HEK293 (cell line): ENCODE data around the gene WDR77.

Source experiments
- CTCF ChIA-PET: fragments of 350-600 bp; formaldehyde crosslinking; extraction: SDS; loops from one replicate; lab custom pipeline; 2021; ENCODE audit warnings: antibody characterized with exemption; lab: Yijun Ruan, JAX
- POLR2A ChIA-PET: fragments of 300-600 bp; formaldehyde crosslinking; extraction: SDS; loops from one replicate; lab custom pipeline; 2020; ENCODE audit warnings: antibody characterized with exemption, inconsistent platforms; lab: Yijun Ruan, JAX
- H3K27ac ChIP-seq: fragments of 200-500 bp; sonication (Bioruptor generic); 2 replicates; pipeline ENCODE4 v1.5.1; 2014; ENCODE audit warnings: low read depth, low read length, control low read depth, inconsistent platforms; ENCODE audit errors: extremely low read depth
- H3K36me3 ChIP-seq, 2 experiments: fragments of 200-500 bp in 1 of 2; sonication (Bioruptor generic) in 1 of 2; 1 replicate in 1 of 2; 2 replicates in 1 of 2; pipeline ENCODE4 v1.5.1; 2014 to 2017; ENCODE audit warnings: inconsistent platforms in 2 of 2, low read length in 2 of 2; ENCODE audit not compliant: control insufficient read depth in 2 of 2, insufficient read depth in 1 of 2
- H3K4me1 ChIP-seq: fragments of 200-500 bp; sonication (Bioruptor generic); 2 replicates; pipeline ENCODE4 v1.5.1; 2014; ENCODE audit warnings: mild to moderate bottlenecking, low read length, inconsistent platforms; ENCODE audit not compliant: control insufficient read depth, insufficient read depth
- H3K4me3 ChIP-seq: 2 replicates; pipeline ENCODE4 v1.5.1; 2011; ENCODE audit warnings: low read depth, mild to moderate bottlenecking, control low read depth, low read length, moderate library complexity
- H3K9me3 ChIP-seq: fragments of 200-500 bp; sonication (Bioruptor generic); 2 replicates; pipeline ENCODE4 v1.5.1; 2014; ENCODE audit warnings: low read depth, low read length, inconsistent platforms; ENCODE audit not compliant: control insufficient read depth, insufficient read depth
- GLI2 ChIP-seq: fragments of 450-650 bp; formaldehyde crosslinking; IDR thresholded peaks from 2 replicates; pipeline ENCODE4; 2017; ENCODE audit warnings: missing biosample characterization, missing genetic modification characterization, low read depth, borderline replicate concordance
- HOXD13 ChIP-seq: sonication (generic); formaldehyde crosslinking; IDR thresholded peaks from 2 replicates; pipeline ENCODE4 v1.8.0; 2022; ENCODE audit warnings: missing genetic modification reagents, borderline replicate concordance
- MEIS1 ChIP-seq: sonication (generic); formaldehyde crosslinking; IDR thresholded peaks from 2 replicates; pipeline ENCODE4 v1.8.1; 2022; ENCODE audit warnings: missing genetic modification reagents, mild to moderate bottlenecking, borderline replicate concordance
- OSR2 ChIP-seq: fragments of 450-650 bp; formaldehyde crosslinking; IDR thresholded peaks from 2 replicates; pipeline ENCODE4 v1.5.1; 2016; ENCODE audit warnings: missing biosample characterization, missing genetic modification characterization
- ZNF114 ChIP-seq: fragments of 450-650 bp; formaldehyde crosslinking; IDR thresholded peaks from 2 replicates; pipeline ENCODE4 v1.5.0; 2017; ENCODE audit warnings: missing biosample characterization, missing genetic modification characterization
- ZNF157 ChIP-seq: fragments of 450-650 bp; formaldehyde crosslinking; IDR thresholded peaks from 2 replicates; pipeline ENCODE4 v1.5.1; 2016; ENCODE audit warnings: missing biosample characterization, missing genetic modification characterization
- ZNF19 ChIP-seq: fragments of 450-650 bp; formaldehyde crosslinking; IDR thresholded peaks from 2 replicates; pipeline ENCODE4; 2016; ENCODE audit warnings: missing biosample characterization, missing genetic modification characterization, low read depth
- ZNF394 ChIP-seq: fragments of 450-650 bp; formaldehyde crosslinking; IDR thresholded peaks from 2 replicates; pipeline ENCODE4 v1.5.1; 2016; ENCODE audit warnings: missing biosample characterization, missing genetic modification characterization, mild to moderate bottlenecking, moderate library complexity, borderline replicate concordance
- ZNF473 ChIP-seq: fragments of 450-650 bp; formaldehyde crosslinking; IDR thresholded peaks from 2 replicates; pipeline ENCODE4 v1.5.1; 2017; ENCODE audit warnings: missing biosample characterization, missing genetic modification characterization
- ZNF510 ChIP-seq: fragments of 450-650 bp; formaldehyde crosslinking; IDR thresholded peaks from 2 replicates; pipeline ENCODE4 v1.5.1; 2018; ENCODE audit warnings: mild to moderate bottlenecking, missing genetic modification characterization, missing biosample characterization; ENCODE audit not compliant: insufficient replicate concordance
- ZNF529 ChIP-seq: fragments of 450-650 bp; formaldehyde crosslinking; IDR thresholded peaks from 2 replicates; pipeline ENCODE4 v1.5.1; 2017; ENCODE audit warnings: missing genetic modification characterization, missing biosample characterization; ENCODE audit not compliant: insufficient replicate concordance
- ZNF530 ChIP-seq: fragments of 450-650 bp; formaldehyde crosslinking; IDR thresholded peaks from 2 replicates; pipeline ENCODE4 v1.5.1; 2016; ENCODE audit warnings: low read depth, missing biosample characterization, missing genetic modification characterization
- ZNF555 ChIP-seq: fragments of 450-650 bp; formaldehyde crosslinking; conservative IDR thresholded peaks from 2 replicates; pipeline ENCODE4 v1.5.1; 2017; ENCODE audit warnings: missing biosample characterization, mild to moderate bottlenecking, missing genetic modification characterization, inconsistent platforms
- ZNF629 ChIP-seq: fragments of 450-650 bp; formaldehyde crosslinking; IDR thresholded peaks from 2 replicates; pipeline ENCODE4 v1.5.1; 2017; ENCODE audit warnings: missing biosample characterization, missing genetic modification characterization
- ZNF776 ChIP-seq: fragments of 450-650 bp; formaldehyde crosslinking; IDR thresholded peaks from 2 replicates; pipeline ENCODE4 v1.5.0; 2017; ENCODE audit warnings: missing biosample characterization, missing genetic modification characterization, borderline replicate concordance
- ZNF830 ChIP-seq: fragments of 450-650 bp; IDR thresholded peaks from 2 replicates; pipeline ENCODE4 v1.5.0; 2018; ENCODE audit warnings: missing biosample characterization, missing genetic modification characterization, low read depth, mild to moderate bottlenecking, moderate library complexity
- TF ChIP-seq, protein P1 (sequence below): sonication (generic); formaldehyde crosslinking; IDR thresholded peaks from 2 replicates; pipeline ENCODE4 v1.8.1; 2022; ENCODE audit warnings: mild to moderate bottlenecking, moderate library complexity, missing genetic modification reagents
- TF ChIP-seq, protein P2 (sequence below): fragments of 450-650 bp; formaldehyde crosslinking; IDR thresholded peaks from 2 replicates; pipeline ENCODE4 v1.5.1; 2016; ENCODE audit warnings: missing biosample characterization, missing genetic modification characterization
- TF ChIP-seq, protein P3 (sequence below): fragments of 450-650 bp; formaldehyde crosslinking; IDR thresholded peaks from 2 replicates; pipeline ENCODE4 v1.5.1; 2016; ENCODE audit warnings: missing biosample characterization, missing genetic modification characterization
- TF ChIP-seq, protein P4 (sequence below): fragments of 450-650 bp; formaldehyde crosslinking; IDR thresholded peaks from 2 replicates; pipeline ENCODE4 v1.5.1; 2016; ENCODE audit warnings: missing biosample characterization, missing genetic modification characterization
- TF ChIP-seq, protein P5 (sequence below): fragments of 450-650 bp; formaldehyde crosslinking; IDR thresholded peaks from 2 replicates; pipeline ENCODE4 v1.5.1; 2016; ENCODE audit warnings: missing biosample characterization, missing genetic modification characterization
- TF ChIP-seq, protein P6 (sequence below): fragments of 450-650 bp; formaldehyde crosslinking; IDR thresholded peaks from 2 replicates; pipeline ENCODE4 v1.5.1; 2017; ENCODE audit warnings: missing biosample characterization, missing genetic modification characterization

Gene WDR77

DNA sequence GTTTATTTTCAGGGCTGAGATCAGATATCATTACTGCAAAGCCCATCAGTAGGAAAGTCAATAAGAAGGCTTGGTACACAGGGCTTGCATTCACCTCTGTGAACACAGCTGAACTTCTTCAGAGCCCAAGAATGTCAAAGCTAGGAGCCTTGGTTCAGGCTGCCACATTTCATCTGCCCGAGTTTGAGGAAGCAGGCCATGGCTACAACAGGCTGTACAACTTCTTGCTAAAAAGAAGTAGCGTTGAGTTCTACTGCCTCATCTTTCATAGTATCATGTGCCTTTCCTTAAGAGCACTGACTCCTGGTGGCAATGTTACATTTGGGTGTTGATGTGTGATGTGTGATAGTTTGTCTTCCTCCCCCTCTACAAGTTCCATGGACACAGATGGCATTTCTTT is 34.8 kb upstream of the WDR77 start:
- no peaks in the 10 kb centered on the region for H3K36me3 ChIP-seq

DNA sequence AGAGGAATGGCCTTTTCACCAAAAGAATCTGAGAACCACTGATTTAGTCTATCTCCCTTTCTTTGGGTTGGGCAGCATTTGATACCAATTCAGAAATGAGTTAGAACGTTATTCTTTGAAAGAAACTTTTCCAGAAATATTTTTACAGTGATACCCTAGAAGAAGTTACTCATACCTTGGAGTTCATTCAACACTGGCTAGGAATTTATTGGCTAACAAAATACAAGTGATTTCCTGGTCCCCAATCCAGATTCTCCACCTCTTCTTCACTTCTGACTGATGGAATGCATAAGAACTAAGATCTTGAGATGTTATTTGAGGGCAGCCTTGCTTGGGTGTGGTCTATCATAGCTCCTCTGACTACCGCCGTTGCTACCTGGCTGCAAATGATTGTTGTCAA is 34.1 kb upstream of the WDR77 start:
- H3K9me3 ChIP-seq: no peaks in the 10 kb centered on the region
- CTCF ChIA-PET: no interaction called here
- no peaks in the 10 kb centered on the region for H3K36me3 ChIP-seq
- no peaks in the 10 kb centered on the region for H3K4me1 ChIP-seq
- H3K27ac ChIP-seq: no peak overlapping the region
- H3K4me3 ChIP-seq: no peak overlapping the region
- POLR2A ChIA-PET: no interaction called here
- no peak for TF ChIP-seq ZNF830 (tag by site-specific recombination)
- TF ChIP-seq, protein P1, sequence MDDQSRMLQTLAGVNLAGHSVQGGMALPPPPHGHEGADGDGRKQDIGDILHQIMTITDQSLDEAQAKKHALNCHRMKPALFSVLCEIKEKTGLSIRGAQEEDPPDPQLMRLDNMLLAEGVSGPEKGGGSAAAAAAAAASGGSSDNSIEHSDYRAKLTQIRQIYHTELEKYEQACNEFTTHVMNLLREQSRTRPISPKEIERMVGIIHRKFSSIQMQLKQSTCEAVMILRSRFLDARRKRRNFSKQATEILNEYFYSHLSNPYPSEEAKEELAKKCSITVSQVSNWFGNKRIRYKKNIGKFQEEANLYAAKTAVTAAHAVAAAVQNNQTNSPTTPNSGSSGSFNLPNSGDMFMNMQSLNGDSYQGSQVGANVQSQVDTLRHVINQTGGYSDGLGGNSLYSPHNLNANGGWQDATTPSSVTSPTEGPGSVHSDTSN (CRISPR knock-in tag): no peak
- TF ChIP-seq, protein P2, sequence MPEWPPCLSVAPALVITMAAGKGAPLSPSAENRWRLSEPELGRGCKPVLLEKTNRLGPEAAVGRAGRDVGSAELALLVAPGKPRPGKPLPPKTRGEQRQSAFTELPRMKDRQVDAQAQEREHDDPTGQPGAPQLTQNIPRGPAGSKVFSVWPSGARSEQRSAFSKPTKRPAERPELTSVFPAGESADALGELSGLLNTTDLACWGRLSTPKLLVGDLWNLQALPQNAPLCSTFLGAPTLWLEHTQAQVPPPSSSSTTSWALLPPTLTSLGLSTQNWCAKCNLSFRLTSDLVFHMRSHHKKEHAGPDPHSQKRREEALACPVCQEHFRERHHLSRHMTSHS (tag by site-specific recombination): no peak
- TF ChIP-seq, protein P3, sequence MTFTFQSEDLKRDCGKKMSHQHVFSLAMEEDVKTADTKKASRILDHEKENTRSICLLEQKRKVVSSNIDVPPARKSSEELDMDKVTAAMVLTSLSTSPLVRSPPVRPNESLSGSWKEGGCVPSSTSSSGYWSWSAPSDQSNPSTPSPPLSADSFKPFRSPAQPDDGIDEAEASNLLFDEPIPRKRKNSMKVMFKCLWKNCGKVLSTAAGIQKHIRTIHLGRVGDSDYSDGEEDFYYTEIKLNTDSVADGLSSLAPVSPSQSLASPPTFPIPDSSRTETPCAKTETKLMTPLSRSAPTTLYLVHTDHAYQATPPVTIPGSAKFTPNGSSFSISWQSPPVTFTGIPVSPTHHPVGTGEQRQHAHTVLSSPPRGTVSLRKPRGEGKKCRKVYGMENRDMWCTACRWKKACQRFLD (tag by site-specific recombination): no peak
- TF ChIP-seq ZNF555 (tag by site-specific recombination): no peak
- no peak for TF ChIP-seq MEIS1 (CRISPR knock-in tag)
- TF ChIP-seq, protein P4, sequence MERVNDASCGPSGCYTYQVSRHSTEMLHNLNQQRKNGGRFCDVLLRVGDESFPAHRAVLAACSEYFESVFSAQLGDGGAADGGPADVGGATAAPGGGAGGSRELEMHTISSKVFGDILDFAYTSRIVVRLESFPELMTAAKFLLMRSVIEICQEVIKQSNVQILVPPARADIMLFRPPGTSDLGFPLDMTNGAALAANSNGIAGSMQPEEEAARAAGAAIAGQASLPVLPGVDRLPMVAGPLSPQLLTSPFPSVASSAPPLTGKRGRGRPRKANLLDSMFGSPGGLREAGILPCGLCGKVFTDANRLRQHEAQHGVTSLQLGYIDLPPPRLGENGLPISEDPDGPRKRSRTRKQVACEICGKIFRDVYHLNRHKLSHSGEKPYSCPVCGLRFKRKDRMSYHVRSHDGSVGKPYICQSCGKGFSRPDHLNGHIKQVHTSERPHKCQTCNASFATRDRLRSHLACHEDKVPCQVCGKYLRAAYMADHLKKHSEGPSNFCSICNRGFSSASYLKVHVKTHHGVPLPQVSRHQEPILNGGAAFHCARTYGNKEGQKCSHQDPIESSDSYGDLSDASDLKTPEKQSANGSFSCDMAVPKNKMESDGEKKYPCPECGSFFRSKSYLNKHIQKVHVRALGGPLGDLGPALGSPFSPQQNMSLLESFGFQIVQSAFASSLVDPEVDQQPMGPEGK (tag by site-specific recombination): no peak
- TF ChIP-seq ZNF529: no peak
- TF ChIP-seq OSR2 (tag by site-specific recombination): no peak
- TF ChIP-seq ZNF114 (tag by site-specific recombination): no peak
- no peak for TF ChIP-seq ZNF530
- no peak for TF ChIP-seq ZNF394 (tag by site-specific recombination)
- TF ChIP-seq GLI2: no peak
- TF ChIP-seq ZNF510 (tag by site-specific recombination): no peak
- TF ChIP-seq ZNF157: no peak
- TF ChIP-seq, all 188 proteins: peak for 0

More for the DNA sequence above, 34.8 kb upstream of the WDR77 start:
- ChIA-PET POLR2A (no interaction called here), CTCF (interaction anchor here (0.6 kb wide), 1 partner anchor 58 kb away, joined by 4 read pairs; no protein-coding TSS in a partner anchor)
- H3K4me1 ChIP-seq: no peaks in the 10 kb centered on the region
- TF ChIP-seq ZNF776 (tag by site-specific recombination) (no peak), HOXD13 (no peak), ZNF19 (tag by site-specific recombination) (no peak), ZNF473 (tag by site-specific recombination) (no peak), ZNF629 (tag by site-specific recombination) (no peak)
- TF ChIP-seq, protein P3 (tag by site-specific recombination): no peak
- TF ChIP-seq, protein P5, sequence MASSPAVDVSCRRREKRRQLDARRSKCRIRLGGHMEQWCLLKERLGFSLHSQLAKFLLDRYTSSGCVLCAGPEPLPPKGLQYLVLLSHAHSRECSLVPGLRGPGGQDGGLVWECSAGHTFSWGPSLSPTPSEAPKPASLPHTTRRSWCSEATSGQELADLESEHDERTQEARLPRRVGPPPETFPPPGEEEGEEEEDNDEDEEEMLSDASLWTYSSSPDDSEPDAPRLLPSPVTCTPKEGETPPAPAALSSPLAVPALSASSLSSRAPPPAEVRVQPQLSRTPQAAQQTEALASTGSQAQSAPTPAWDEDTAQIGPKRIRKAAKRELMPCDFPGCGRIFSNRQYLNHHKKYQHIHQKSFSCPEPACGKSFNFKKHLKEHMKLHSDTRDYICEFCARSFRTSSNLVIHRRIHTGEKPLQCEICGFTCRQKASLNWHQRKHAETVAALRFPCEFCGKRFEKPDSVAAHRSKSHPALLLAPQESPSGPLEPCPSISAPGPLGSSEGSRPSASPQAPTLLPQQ (tag by site-specific recombination): no peak
- TF ChIP-seq, protein P6, sequence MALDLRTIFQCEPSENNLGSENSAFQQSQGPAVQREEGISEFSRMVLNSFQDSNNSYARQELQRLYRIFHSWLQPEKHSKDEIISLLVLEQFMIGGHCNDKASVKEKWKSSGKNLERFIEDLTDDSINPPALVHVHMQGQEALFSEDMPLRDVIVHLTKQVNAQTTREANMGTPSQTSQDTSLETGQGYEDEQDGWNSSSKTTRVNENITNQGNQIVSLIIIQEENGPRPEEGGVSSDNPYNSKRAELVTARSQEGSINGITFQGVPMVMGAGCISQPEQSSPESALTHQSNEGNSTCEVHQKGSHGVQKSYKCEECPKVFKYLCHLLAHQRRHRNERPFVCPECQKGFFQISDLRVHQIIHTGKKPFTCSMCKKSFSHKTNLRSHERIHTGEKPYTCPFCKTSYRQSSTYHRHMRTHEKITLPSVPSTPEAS: no peak
- H3K27ac ChIP-seq: no peak overlapping the region
- no peaks in the 10 kb centered on the region for H3K9me3 ChIP-seq
- H3K4me3 ChIP-seq: no peak overlapping the region
